H1 (cell line): ENCODE data around the gene INPP5E. TPM values are rescaled to one million over a fixed set of nuclear protein-coding genes. Genes with fewer than 3 reads are reported as not detected.

Source experiments
- CTCF ChIA-PET: fragments of 300-600 bp; sonication (Branson Sonifier 250); formaldehyde crosslinking; loops from one replicate; lab custom pipeline; 2021; ENCODE audit not compliant: partially characterized antibody; lab: Charles Lee
- POLR2A ChIA-PET: fragments of 300-600 bp; sonication (Branson Sonifier 250); formaldehyde crosslinking; loops from one replicate; lab custom pipeline; 2021; ENCODE audit warnings: inconsistent platforms; ENCODE audit not compliant: partially characterized antibody; lab: Charles Lee
- DNase-seq, 2 experiments: peaks; one replicate each; pipeline versions ENCODE4 v3.0.0 to v3.0.0-alpha.2; 2010 to 2022; ENCODE audit warnings: low spot score in 2 of 2, low read depth in 1 of 2, mixed read lengths in 1 of 2
- FAIRE-seq: peaks from 2 replicates; lab custom pipeline; 2011; peaks lifted over from hg19 to GRCh38; lab: Jason Lieb, UNC
- H2AFZ ChIP-seq: 2 replicates; pipeline ENCODE4 v1.8.1; 2012; ENCODE audit warnings: low read length, inconsistent platforms
- H2AK5ac ChIP-seq: 2 replicates; pipeline ENCODE4 v1.6.1; 2013; ENCODE audit warnings: low read depth, low read length
- H2BK120ac ChIP-seq: replicated peaks from 2 replicates; pipeline ENCODE3; 2013; ENCODE audit warnings: low read depth, low read length, inconsistent platforms
- H2BK12ac ChIP-seq: 2 replicates; pipeline ENCODE4 v1.6.1; 2013; ENCODE audit warnings: low read depth, low read length
- H2BK15ac ChIP-seq: 2 replicates; pipeline ENCODE4 v1.6.1; 2013; ENCODE audit warnings: low read length
- H2BK20ac ChIP-seq: 2 replicates; pipeline ENCODE4 v1.6.1; 2013; ENCODE audit warnings: low read length
- H2BK5ac ChIP-seq: 2 replicates; pipeline ENCODE4 v1.6.1; 2013; ENCODE audit warnings: low read depth, low read length
- H3K14ac ChIP-seq: 2 replicates; pipeline ENCODE4 v1.6.1; 2013; ENCODE audit warnings: inconsistent platforms; ENCODE audit not compliant: insufficient read length
- H3K18ac ChIP-seq: 2 replicates; pipeline ENCODE4 v1.6.1; 2013; ENCODE audit warnings: low read length; ENCODE audit errors: extremely low read depth
- H3K23ac ChIP-seq: 2 replicates; pipeline ENCODE4 v1.6.1; 2013; ENCODE audit warnings: inconsistent platforms; ENCODE audit not compliant: insufficient read length
- H3K23me2 ChIP-seq: 2 replicates; pipeline ENCODE4 v1.6.1; 2013; ENCODE audit warnings: low read depth, low read length
- H3K27ac ChIP-seq: 2 replicates; pipeline ENCODE4 v1.6.1; 2011; ENCODE audit warnings: low read depth, low read length, inconsistent platforms
- H3K27me3 ChIP-seq, 4 experiments: replicated peaks in 1 of 4; 1 replicate in 1 of 4; 2 replicates in 3 of 4; pipeline versions ENCODE4 v1.6.1 to v1.8.1; 2011 to 2013; ENCODE audit warnings: low read length in 3 of 4, mild to moderate bottlenecking in 3 of 4, inconsistent platforms in 2 of 4, mixed read lengths in 2 of 4, moderate library complexity in 1 of 4; ENCODE audit not compliant: control insufficient read depth in 3 of 4, insufficient read depth in 3 of 4; ENCODE audit errors: extremely low read depth in 1 of 4
- H3K36me3 ChIP-seq, 4 experiments: 2 replicates each; pipeline versions ENCODE4 v1.6.1 to v1.8.1; 2011 to 2013; ENCODE audit warnings: mild to moderate bottlenecking in 4 of 4, low read length in 3 of 4, moderate library complexity in 2 of 4, control low read depth in 1 of 4, inconsistent platforms in 1 of 4; ENCODE audit not compliant: insufficient read depth in 4 of 4, control insufficient read depth in 2 of 4
- H3K4ac ChIP-seq: replicated peaks from 2 replicates; pipeline ENCODE3; 2013; ENCODE audit warnings: low read length, low read depth, mixed read lengths, inconsistent platforms; ENCODE audit not compliant: insufficient read length
- H3K4me1 ChIP-seq, 4 experiments: replicated peaks in 1 of 4; 1 replicate in 1 of 4; 2 replicates in 3 of 4; pipeline versions ENCODE4 v1.6.1 to v1.8.1; 2011 to 2013; ENCODE audit warnings: low read length in 3 of 4, inconsistent platforms in 2 of 4, mixed read lengths in 1 of 4; ENCODE audit not compliant: insufficient read depth in 4 of 4, control insufficient read depth in 3 of 4
- H3K4me2 ChIP-seq, 2 experiments: 2 replicates each; pipeline versions ENCODE4 v1.6.1 to v1.8.1; 2011 to 2013; ENCODE audit warnings: low read depth in 2 of 2, low read length in 2 of 2, control low read depth in 1 of 2, inconsistent platforms in 1 of 2, mild to moderate bottlenecking in 1 of 2; ENCODE audit not compliant: insufficient read depth in 1 of 2
- H3K4me3 ChIP-seq, 4 experiments: fragments of 200-600, 300-600 bp in 1 of 4; sonication (generic), shearing (Covaris generic), sonication (Bioruptor Twin) in 1 of 4; 2 replicates each; pipeline versions ENCODE4 v1.5.1 to v1.8.1; 2011 to 2016; ENCODE audit warnings: low read length in 4 of 4, low read depth in 3 of 4, control low read depth in 2 of 4, inconsistent platforms in 2 of 4, mild to moderate bottlenecking in 2 of 4, mixed read lengths in 1 of 4, moderate library complexity in 1 of 4; ENCODE audit not compliant: insufficient read depth in 2 of 4; ENCODE audit errors: extremely low read depth in 1 of 4
- H3K56ac ChIP-seq: replicated peaks from 2 replicates; pipeline ENCODE3; 2013; ENCODE audit warnings: low read depth, mild to moderate bottlenecking, mixed read lengths, low read length, inconsistent platforms; ENCODE audit not compliant: insufficient read length
- H3K79me1 ChIP-seq: 2 replicates; pipeline ENCODE4 v1.6.1; 2013; ENCODE audit warnings: low read depth, low read length, control low read depth
- H3K79me2 ChIP-seq, 2 experiments: 2 replicates each; pipeline versions ENCODE4 v1.6.1 to v1.8.1; 2012 to 2013; ENCODE audit warnings: low read length in 2 of 2, mild to moderate bottlenecking in 2 of 2, inconsistent platforms in 1 of 2; ENCODE audit not compliant: insufficient read depth in 2 of 2, control insufficient read depth in 1 of 2
- H3K9ac ChIP-seq, 4 experiments: replicated peaks in 1 of 4; 1 replicate in 1 of 4; 2 replicates in 3 of 4; pipeline versions ENCODE4 v1.6.1 to v1.8.1; 2011 to 2013; ENCODE audit warnings: low read depth in 3 of 4, low read length in 3 of 4, control low read depth in 2 of 4, mild to moderate bottlenecking in 2 of 4, moderate library complexity in 2 of 4, inconsistent platforms in 1 of 4; ENCODE audit errors: extremely low read depth in 1 of 4
- H3K9me3 ChIP-seq, 2 experiments: 2 replicates each; pipeline versions ENCODE4 v1.6.1 to v1.8.1; 2012 to 2013; ENCODE audit warnings: mild to moderate bottlenecking in 2 of 2, moderate library complexity in 2 of 2, control low read depth in 1 of 2, inconsistent platforms in 1 of 2, low read depth in 1 of 2, low read length in 1 of 2, mixed read lengths in 1 of 2; ENCODE audit not compliant: insufficient read depth in 2 of 2
- H4K20me1 ChIP-seq, 2 experiments: replicated peaks in 1 of 2; 2 replicates each; pipeline versions ENCODE3 to v1.8.1; 2011 to 2013; ENCODE audit warnings: inconsistent platforms in 2 of 2, low read length in 2 of 2, mild to moderate bottlenecking in 1 of 2; ENCODE audit not compliant: insufficient read depth in 2 of 2, control insufficient read depth in 1 of 2
- H4K5ac ChIP-seq: 2 replicates; pipeline ENCODE4 v1.6.1; 2013; ENCODE audit warnings: low read length, low read depth, mixed read lengths, inconsistent platforms; ENCODE audit not compliant: insufficient read length
- H4K8ac ChIP-seq: 2 replicates; pipeline ENCODE4 v1.8.0; 2013; ENCODE audit warnings: mild to moderate bottlenecking, moderate library complexity, low read length, inconsistent platforms; ENCODE audit not compliant: insufficient read depth; ENCODE audit errors: extremely low read depth
- H4K91ac ChIP-seq: replicated peaks from 2 replicates; pipeline ENCODE3; 2013; ENCODE audit warnings: low read length, mixed read lengths, inconsistent platforms; ENCODE audit not compliant: insufficient read length
- ATF2 ChIP-seq: IDR thresholded peaks from 2 replicates; pipeline ENCODE4 v1.6.1; 2012; ENCODE audit warnings: low read length, inconsistent platforms
- ATF3 ChIP-seq: IDR thresholded peaks from 2 replicates; pipeline ENCODE4 v1.6.1; 2011; ENCODE audit warnings: low read depth, mild to moderate bottlenecking, low read length; ENCODE audit not compliant: insufficient read depth
- CEBPB ChIP-seq: IDR thresholded peaks from 2 replicates; pipeline ENCODE4 v1.6.1; 2012; ENCODE audit warnings: low read depth, low read length
- E2F6 ChIP-seq: IDR thresholded peaks from 2 replicates; pipeline ENCODE4 v1.6.1; 2012; ENCODE audit warnings: inconsistent platforms
- GTF2F1 ChIP-seq: IDR thresholded peaks from 2 replicates; pipeline ENCODE4 v1.6.1; 2012; ENCODE audit warnings: low read depth, low read length, improper control_type of control experiment, borderline replicate concordance
- JUND ChIP-seq: IDR thresholded peaks from 2 replicates; pipeline ENCODE4 v1.6.1; 2011; ENCODE audit warnings: mild to moderate bottlenecking, improper control_type of control experiment, low read length
- MAFK ChIP-seq: IDR thresholded peaks from 2 replicates; pipeline ENCODE4 v1.6.1; 2012; ENCODE audit warnings: low read depth, mild to moderate bottlenecking, improper control_type of control experiment, low read length
- NRF1 ChIP-seq: IDR thresholded peaks from 2 replicates; pipeline ENCODE4 v1.6.1; 2011; ENCODE audit warnings: mild to moderate bottlenecking, low read depth, low read length, improper control_type of control experiment
- SRF ChIP-seq: IDR thresholded peaks from 2 replicates; pipeline ENCODE4 v1.6.1; 2011; ENCODE audit warnings: mild to moderate bottlenecking, low read depth, low read length, moderate library complexity
- TBP ChIP-seq: IDR thresholded peaks from 2 replicates; pipeline ENCODE4 v1.6.1; 2011; ENCODE audit warnings: low read depth, low read length, improper control_type of control experiment
- TCF12 ChIP-seq: IDR thresholded peaks from 2 replicates; pipeline ENCODE4 v1.6.1; 2011; ENCODE audit warnings: low read depth, mild to moderate bottlenecking, low read length
- WGBS, 2 experiments: shearing (Covaris generic) in 1 of 2; methylation state at CpG; one replicate each; pipeline versions ENCODE4 v1.1.6 to v1.1.7; 2013 to 2015; ENCODE audit warnings: low lambda C conversion rate in 2 of 2, mixed read lengths in 2 of 2, inconsistent platforms in 1 of 2, low coverage in 1 of 2, missing lambda C conversion rate in 1 of 2; ENCODE audit not compliant: insufficient replicate concordance in 2 of 2, insufficient coverage in 1 of 2, insufficient read length in 1 of 2; ENCODE audit errors: extremely low coverage in 1 of 2, missing lambda C conversion rate in 1 of 2; 5-methylcytosine and 5-hydroxymethylcytosine counted together
- polyA plus RNA-seq, 7 experiments: library from polyadenylated mRNA; depleted of rRNA in 3 of 7; stranded (reverse) in 5 of 7; unstranded in 2 of 7; fragments of >200 nt in 5 of 7; fragments of 200-250 nt in 2 of 7; gene quantifications; 1 replicate in 5 of 7; 2 replicates in 1 of 7; 4 replicates in 1 of 7; pipeline versions ENCODE4 v1.2.1 to v1.2.3, GENCODE V29; 2011 to 2013; ENCODE audit warnings: missing spikeins in 2 of 7, mixed read lengths in 2 of 7
- total RNA-seq: library from RNA; stranded (reverse); fragmentation: NEBNext Ultra II Directional; extraction: Animal tissue kit (Norgen Biotek cat#: 25700); gene quantifications from 2 replicates; pipeline ENCODE4 v1.2.1, GENCODE V29; 2021

The INPP5E gene
- total and polyA plus RNA-seq, 2 of the 8 experiments (the other 6 are each of a cell fraction or from before 2014, with no cell fraction given): 8.7 to 11.3 TPM

GRCh38 chr9:136383436-136383835, 56.2 kb downstream of the INPP5E start:
- no peak overlapping the region for H2BK15ac ChIP-seq
- H3K27me3 ChIP-seq: no peaks in the 10 kb centered on the region
- CTCF ChIA-PET: interaction anchor here (1.3 to 1.7 kb wide), 2 partner anchors 9 to 61 kb away, joined by 3 to 4 read pairs; no protein-coding TSS in a partner anchor
- no peaks in the 10 kb centered on the region for H3K4me1 ChIP-seq
- no peak overlapping the region for H2BK12ac ChIP-seq
- no peaks in the 10 kb centered on the region for H3K79me2 ChIP-seq
- H3K4ac ChIP-seq: no peak overlapping the region
- no peak overlapping the region for H3K18ac ChIP-seq
- no peak overlapping the region for H3K56ac ChIP-seq
- no peaks in the 10 kb centered on the region for H3K9me3 ChIP-seq
- H3K79me1 ChIP-seq: no peaks in the 10 kb centered on the region; the same call in 1 of the 2 replicates
- H2AK5ac ChIP-seq: no peak overlapping the region
- H4K8ac ChIP-seq: no peak overlapping the region
- H3K36me3 ChIP-seq: peaks cover 14 to 73% (median 46%) of the 10 kb centered on the region in 4 experiments
- H2BK20ac ChIP-seq: no peak overlapping the region
- POLR2A ChIA-PET: interaction anchor here (1.1 to 14.0 kb wide), 6 partner anchors 10 to 35 kb away, joined by 3 to 139 read pairs (median 8); partner anchors contain the start of genes CARD9 and SNAPC4
- no peak overlapping the region for H2BK120ac ChIP-seq
- H4K91ac ChIP-seq: no peak overlapping the region
- H3K4me3 ChIP-seq: no peak overlapping the region
- WGBS, 2 experiments: 84% methylated on average over 11 of the region's 20 CpGs; no CpG with 5 or more reads in 1 of the 2 experiments
- H3K23me2 ChIP-seq: no peaks in the 10 kb centered on the region
- H3K9ac ChIP-seq: no peak overlapping the region
- H4K5ac ChIP-seq: no peak overlapping the region
- no peak overlapping the region for H3K27ac ChIP-seq
- H2BK5ac ChIP-seq: no peak overlapping the region
- H3K4me2 ChIP-seq: no peak overlapping the region
- no peak overlapping the region for H3K14ac ChIP-seq
- no peak overlapping the region for H3K23ac ChIP-seq
- no peak overlapping the region for H2AFZ ChIP-seq
- no peak for DNase-seq
- H4K20me1 ChIP-seq: peaks cover 2 to 14% of the 10 kb centered on the region in 2 experiments
- FAIRE-seq: no peak
- TF ChIP-seq E2F6: no peak
- TF ChIP-seq GTF2F1: no peak
- no peak for TF ChIP-seq CEBPB
- no peak for TF ChIP-seq TCF12
- no peak for TF ChIP-seq TBP
- no peak for TF ChIP-seq ATF3
- TF ChIP-seq ATF2: no peak
- TF ChIP-seq MAFK: no peak
- no peak for TF ChIP-seq NRF1
- no peak for TF ChIP-seq SRF
- TF ChIP-seq JUND: no peak
